ENCODE results near the gene C22orf15. TPM values are rescaled to one million over a fixed set of nuclear protein-coding genes. Genes with fewer than 3 reads are reported as not detected.

C22orf15 gene
- total RNA-seq, 1 experiment from 2014 or later, result not detected

- no peak overlapping the region for H3K4me3 ChIP-seq
- ChIA-PET CTCF (no interaction called here), POLR2A (ENCODE audit: unreplicated experiment) (no interaction called here)
- H3K4me2 ChIP-seq, result no peak overlapping the region
- peaks cover 16% of the 10 kb centered on the region for H3K4me1 ChIP-seq (replicated peaks; ENCODE audit: insufficient read depth)
- H3K79me2 ChIP-seq (ENCODE audit: low read depth), result no peaks in the 10 kb centered on the region
- no TSS peak for BruUV-seq (replicated peaks)
- no peaks in the 10 kb centered on the region for H3K36me3 ChIP-seq (ENCODE audit: low read depth)
- DNase-seq, result no peak
- H3F3A ChIP-seq (ENCODE audit: insufficient read depth, low read depth), result peaks cover 12% of the 10 kb centered on the region; the same call in 1 of the 2 replicates
- H3K27me3 ChIP-seq (ENCODE audit: insufficient read depth, low read depth), result no peaks in the 10 kb centered on the region
- intact Hi-C loops (cut with micrococcal nuclease; ENCODE audit: unreplicated experiment), result no loop called here
- no peak for TF ChIP-seq CTCF (conservative IDR thresholded peaks at IDR 0.05)
- no peak for TF ChIP-seq EZH2 (IDR thresholded peaks at IDR 0.05; ENCODE audit: low read depth)
- no peaks in the 10 kb centered on the region for H3K9me3 ChIP-seq (ENCODE audit: insufficient read depth, low read depth)
- H3K9me2 ChIP-seq (ENCODE audit: insufficient read depth), result no peaks in the 10 kb centered on the region
- H2AFZ ChIP-seq, result no peak overlapping the region
- H3K27ac ChIP-seq, result no peak overlapping the region
- no peaks in the 10 kb centered on the region for H4K20me1 ChIP-seq (ENCODE audit: insufficient read depth)
Measured at GRCh38 chr22:23779731-23780130, 16.9 kb downstream of the C22orf15 start.

- BruUV-seq (replicated peaks), result no TSS peak
- Histone ChIP-seq H4K20me1 (ENCODE audit: insufficient read depth) (no peaks in the 10 kb centered on the region), H3K79me2 (ENCODE audit: low read depth) (no peaks in the 10 kb centered on the region), H3F3A (ENCODE audit: insufficient read depth, low read depth) (peaks cover 12% of the 10 kb centered on the region; the same call in 1 of the 2 replicates), H3K36me3 (ENCODE audit: low read depth) (no peaks in the 10 kb centered on the region), H3K27ac (no peak overlapping the region), H3K4me2 (no peak overlapping the region), H3K4me3 (no peak overlapping the region), H3K4me1 (replicated peaks; ENCODE audit: insufficient read depth) (peaks cover 16% of the 10 kb centered on the region), H3K27me3 (ENCODE audit: insufficient read depth, low read depth) (no peaks in the 10 kb centered on the region), H3K9me2 (ENCODE audit: insufficient read depth) (no peaks in the 10 kb centered on the region), H2AFZ (no peak overlapping the region), H3K9me3 (ENCODE audit: insufficient read depth, low read depth) (no peaks in the 10 kb centered on the region)
- TF ChIP-seq CTCF (conservative IDR thresholded peaks at IDR 0.05) (no peak), EZH2 (IDR thresholded peaks at IDR 0.05; ENCODE audit: low read depth) (no peak)
- no peak for DNase-seq
- ChIA-PET POLR2A (ENCODE audit: unreplicated experiment) (no interaction called here), CTCF (no interaction called here)
- intact Hi-C loops (cut with micrococcal nuclease; ENCODE audit: unreplicated experiment), result no loop called here
Measured at GRCh38 chr22:23780146-23780748, 17.5 kb downstream of the C22orf15 start.

DNA sequence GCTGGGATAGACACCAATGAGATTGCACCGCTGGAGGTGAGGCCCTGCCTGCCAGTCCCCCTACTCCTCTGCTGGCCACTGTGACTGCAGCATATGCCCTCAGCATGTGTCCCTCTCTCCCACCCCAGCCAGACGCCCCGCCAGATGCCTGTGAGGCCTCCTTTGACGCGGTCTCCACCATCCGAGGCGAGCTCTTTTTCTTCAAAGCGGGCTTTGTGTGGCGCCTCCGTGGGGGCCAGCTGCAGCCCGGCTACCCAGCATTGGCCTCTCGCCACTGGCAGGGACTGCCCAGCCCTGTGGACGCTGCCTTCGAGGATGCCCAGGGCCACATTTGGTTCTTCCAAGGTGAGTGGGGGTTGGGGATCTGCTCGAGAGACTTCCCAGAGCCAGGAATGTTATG, 18.3 kb downstream of the C22orf15 start:
- Histone ChIP-seq H3F3A (ENCODE audit: insufficient read depth, low read depth) (peaks cover 12% of the 10 kb centered on the region; the same call in 1 of the 2 replicates), H3K4me1 (replicated peaks; ENCODE audit: insufficient read depth) (peaks cover 16% of the 10 kb centered on the region), H3K27ac (no peak overlapping the region), H3K27me3 (ENCODE audit: insufficient read depth, low read depth) (no peaks in the 10 kb centered on the region), H4K20me1 (ENCODE audit: insufficient read depth) (no peaks in the 10 kb centered on the region), H3K79me2 (ENCODE audit: low read depth) (no peaks in the 10 kb centered on the region), H3K9me2 (ENCODE audit: insufficient read depth) (no peaks in the 10 kb centered on the region), H3K9me3 (ENCODE audit: insufficient read depth, low read depth) (no peaks in the 10 kb centered on the region), H3K36me3 (ENCODE audit: low read depth) (no peaks in the 10 kb centered on the region), H3K4me2 (peak overlapping the region; percentile 58), H3K4me3 (no peak overlapping the region), H2AFZ (peak overlapping the region; percentile 58; the same call in 1 of the 2 replicates)
- BruUV-seq (replicated peaks), result no TSS peak
- DNase-seq, result no peak
- ChIA-PET CTCF (interaction anchor here (1.1 kb wide), 1 partner anchor 10 kb away, joined by 6 read pairs; no protein-coding TSS in a partner anchor), POLR2A (ENCODE audit: unreplicated experiment) (no interaction called here)
- TF ChIP-seq EZH2 (IDR thresholded peaks at IDR 0.05; ENCODE audit: low read depth) (no peak), CTCF (conservative IDR thresholded peaks at IDR 0.05) (no peak)
- intact Hi-C loops (cut with micrococcal nuclease; ENCODE audit: unreplicated experiment), result no loop called here
